Activated CD8-positive, alpha-beta memory T cell treated with anti-CD3 and anti-CD28 coated beads for 48 hours (primary cell): Measurements from ENCODE around the gene STK38.

Source experiments
- DNase-seq, 3 experiments: peaks; one replicate each; pipeline ENCODE4 v3.0.0-alpha.2; 2020; ENCODE audit warnings: low read depth in 2 of 3, low spot score in 2 of 3

Gene STK38

GRCh38 chr6:36523936-36524499, 23.3 kb downstream of the STK38 start:
- DNase-seq = no peak

- no peak for DNase-seq
Observed at GRCh38 chr6:36523451-36523850, 23.8 kb downstream of the STK38 start.

- no peak for DNase-seq
Observed at GRCh38 chr6:36519352-36519751, 27.9 kb downstream of the STK38 start.

- no peak for DNase-seq
Observed at GRCh38 chr6:36517408-36517807, 29.9 kb downstream of the STK38 start.

- DNase-seq = no peak
Observed at GRCh38 chr6:36516988-36517387, 30.3 kb downstream of the STK38 start.

GRCh38 chr6:36516559-36516958, 30.7 kb downstream of the STK38 start:
- no peak for DNase-seq

GRCh38 chr6:36515844-36516243, 31.4 kb downstream of the STK38 start:
- no peak for DNase-seq

- no peak for DNase-seq
Observed at GRCh38 chr6:36514554-36515456, 32.5 kb downstream of the STK38 start.

GRCh38 chr6:36510365-36510764, 36.9 kb downstream of the STK38 start:
- DNase-seq = no peak

GRCh38 chr6:36508532-36508931, 38.7 kb downstream of the STK38 start:
- DNase-seq = no peak

- no peak for DNase-seq
Observed at GRCh38 chr6:36506611-36507010, 40.7 kb downstream of the STK38 start.

GRCh38 chr6:36505744-36506534, 41.3 kb downstream of the STK38 start:
- DNase-seq = no peak

GRCh38 chr6:36504982-36505381, 42.3 kb downstream of the STK38 start:
- DNase-seq = no peak

- no peak for DNase-seq
Observed at GRCh38 chr6:36504181-36504580, 43.1 kb downstream of the STK38 start.

- DNase-seq = no peak
Observed at GRCh38 chr6:36501686-36502085, 45.6 kb downstream of the STK38 start.

- no peak for DNase-seq
Observed at GRCh38 chr6:36499918-36500317, 47.4 kb downstream of the STK38 start.

GRCh38 chr6:36495086-36495485, 52.2 kb downstream of the STK38 start:
- no peak for DNase-seq

GRCh38 chr6:36493859-36494258, 53.4 kb downstream of the STK38 start:
- DNase-seq = no peak

GRCh38 chr6:36493319-36493718, 54.0 kb downstream of the STK38 start:
- no peak for DNase-seq

GRCh38 chr6:36492621-36493020, 54.7 kb downstream of the STK38 start:
- no peak for DNase-seq

GRCh38 chr6:36492092-36492491, 55.2 kb downstream of the STK38 start:
- no peak for DNase-seq
